SK-N-SH (cell line): ENCODE results near the gene KCTD20.
"Not testable (repeated sequence)": the region's sequence is repeated elsewhere in the genome, so short reads cannot be mapped to it uniquely, and the experiment has no call there.

ENCODE experiments used
- CTCF ChIP-seq: fragments of 200-600 bp; sonication (generic); IDR thresholded peaks from 2 replicates; pipeline ENCODE4 v1.6.1; 2017; ENCODE audit warnings: antibody characterized with exemption, mild to moderate bottlenecking, moderate library complexity
- JUND ChIP-seq: IDR thresholded peaks from 2 replicates; pipeline ENCODE4 v1.4.0; 2012
- MAX ChIP-seq: IDR thresholded peaks from 2 replicates; pipeline ENCODE4 v1.4.0; 2012; ENCODE audit warnings: low read depth
- POLR2AphosphoS5 ChIP-seq: IDR thresholded peaks from 2 replicates; pipeline ENCODE4 v1.6.1; 2012; ENCODE audit warnings: low read depth, low read length
- RXRA ChIP-seq: IDR thresholded peaks from 2 replicates; pipeline ENCODE4 v1.4.0; 2012; ENCODE audit warnings: low read depth, mild to moderate bottlenecking, borderline replicate concordance
- TAF1 ChIP-seq: IDR thresholded peaks from 2 replicates; pipeline ENCODE4 v1.6.1; 2012; ENCODE audit warnings: low read depth, mild to moderate bottlenecking, low read length, moderate library complexity, borderline replicate concordance

DNA sequence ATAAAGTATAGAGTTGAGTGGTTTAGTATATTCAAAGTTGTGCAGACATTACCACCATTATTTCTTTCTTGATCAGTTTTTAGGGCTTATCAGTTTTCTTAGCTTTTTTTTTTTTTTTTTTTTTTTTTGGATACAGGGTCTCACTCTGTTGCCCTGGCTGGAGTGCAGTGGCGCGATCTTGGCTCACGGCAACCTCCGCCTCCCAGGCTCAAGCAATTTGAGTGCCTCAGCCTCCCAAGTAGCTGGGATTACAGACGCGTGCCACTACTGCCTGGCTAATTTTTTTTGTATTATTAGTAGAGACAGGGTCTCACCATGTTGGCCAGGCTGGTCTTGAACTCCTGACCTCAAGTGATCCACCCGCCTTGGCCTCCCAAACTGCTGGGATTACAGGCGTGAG lies 10.1 kb downstream of the KCTD20 start:
- not testable (repeated sequence) for TF ChIP-seq TAF1, JUND, MAX, CTCF, RXRA, POLR2AphosphoS5
